HG02970 (cell line): ENCODE measurements around the gene LARP1.
"Not testable (repeated sequence)": the region's sequence is repeated elsewhere in the genome, so short reads cannot be mapped to it uniquely, and the experiment has no call there.

ENCODE experiments used
- ATAC-seq: cut with Tn5 transposase; IDR thresholded peaks from one replicate; pipeline ENCODE4 v1.9.1; 2021; ENCODE audit warnings: mild to moderate bottlenecking, moderate library complexity, moderate number of reproducible peaks; ENCODE audit not compliant: unreplicated experiment, low FRiP score

The LARP1 gene

GRCh38 chr5:154819546-154819945 is 64.4 kb downstream of the LARP1 start:
- no peak for ATAC-seq

- no peak for ATAC-seq
Measured at GRCh38 chr5:154820383-154820782, 65.2 kb downstream of the LARP1 start.

GRCh38 chr5:154822896-154823295 is 67.7 kb downstream of the LARP1 start:
- ATAC-seq, result not testable (repeated sequence)

- ATAC-seq, result no peak
Measured at GRCh38 chr5:154823605-154824004, 68.4 kb downstream of the LARP1 start.

GRCh38 chr5:154824070-154824469 is 68.9 kb downstream of the LARP1 start:
- no peak for ATAC-seq

- no peak for ATAC-seq
Measured at GRCh38 chr5:154829181-154829588, 74.0 kb downstream of the LARP1 start.

- no peak for ATAC-seq
Measured at GRCh38 chr5:154829589-154830218, 74.5 kb downstream of the LARP1 start.

- ATAC-seq, result no peak
Measured at GRCh38 chr5:154830219-154830595, 75.0 kb downstream of the LARP1 start.

- no peak for ATAC-seq
Measured at GRCh38 chr5:154830596-154830995, 75.4 kb downstream of the LARP1 start.

GRCh38 chr5:154831451-154831850 is 76.3 kb downstream of the LARP1 start:
- no peak for ATAC-seq

- ATAC-seq, result not testable (repeated sequence)
Measured at GRCh38 chr5:154832804-154833203, 77.6 kb downstream of the LARP1 start.

GRCh38 chr5:154834053-154834452 is 78.9 kb downstream of the LARP1 start:
- ATAC-seq, result no peak

- ATAC-seq, result not testable (repeated sequence)
Measured at GRCh38 chr5:154835701-154836052, 80.5 kb downstream of the LARP1 start.

GRCh38 chr5:154836225-154836624 is 81.0 kb downstream of the LARP1 start:
- ATAC-seq, result no peak

- no peak for ATAC-seq
Measured at GRCh38 chr5:154837009-154837901, 82.1 kb downstream of the LARP1 start.

- no peak for ATAC-seq
Measured at GRCh38 chr5:154840435-154841272, 85.5 kb downstream of the LARP1 start.

GRCh38 chr5:154841273-154841661 is 86.1 kb downstream of the LARP1 start:
- ATAC-seq, result no peak

GRCh38 chr5:154842689-154843530 is 87.7 kb downstream of the LARP1 start:
- ATAC-seq, result no peak

GRCh38 chr5:154844809-154845208 is 89.6 kb downstream of the LARP1 start:
- ATAC-seq, result no peak

GRCh38 chr5:154849264-154849785 is 94.1 kb downstream of the LARP1 start:
- no peak for ATAC-seq
